ENCODE measurements around the gene PLLP.
"Not testable (repeated sequence)": the region's sequence is repeated elsewhere in the genome, so short reads cannot be mapped to it uniquely, and the experiment has no call there.

PLLP gene

GRCh38 chr16:57301126-57301817, 16.8 kb upstream of the PLLP start:
- no peak for DNase-seq

GRCh38 chr16:57300387-57301125, 16.1 kb upstream of the PLLP start:
- peak; percentile 98 to 100 (median 99) for DNase-seq

GRCh38 chr16:57299719-57300386, 15.4 kb upstream of the PLLP start:
- DNase-seq, result peak; percentile 62 to 73 (median 70)

- DNase-seq, result no peak
These were observed 14.7 kb upstream of the PLLP start for GRCh38 chr16:57299009-57299718.

GRCh38 chr16:57297856-57298255, 13.4 kb upstream of the PLLP start:
- peak in 2 of 4 experiments; percentile 8 to 30 for DNase-seq

GRCh38 chr16:57289391-57290257, 5.2 kb upstream of the PLLP start:
- no peak for DNase-seq

GRCh38 chr16:57285379-57285778, 907 bp upstream of the PLLP start:
- DNase-seq, result no peak

GRCh38 chr16:57284952-57285363, 486 bp upstream of the PLLP start:
- no peak for DNase-seq

GRCh38 chr16:57283959-57284208, 588 bp downstream of the PLLP start:
- DNase-seq, result no peak

- no peak for DNase-seq
These were observed 1.1 kb downstream of the PLLP start for GRCh38 chr16:57283214-57283958.

- no peak for DNase-seq
These were observed 1.8 kb downstream of the PLLP start for GRCh38 chr16:57282510-57283213.

GRCh38 chr16:57281791-57282190, 2.7 kb downstream of the PLLP start:
- no peak for DNase-seq

- no peak for DNase-seq
These were observed 4.5 kb downstream of the PLLP start for GRCh38 chr16:57279780-57280638.

- no peak for DNase-seq
These were observed 6.0 kb downstream of the PLLP start for GRCh38 chr16:57278494-57278893.

GRCh38 chr16:57277586-57277985, 6.9 kb downstream of the PLLP start:
- DNase-seq, result peak in 2 of 4 experiments; percentile 12 to 31

- DNase-seq, result no peak
These were observed 7.9 kb downstream of the PLLP start for GRCh38 chr16:57276596-57276995.

GRCh38 chr16:57275946-57276345, 8.5 kb downstream of the PLLP start:
- DNase-seq, result not testable (repeated sequence)

GRCh38 chr16:57273826-57274225, 10.6 kb downstream of the PLLP start:
- DNase-seq, result no peak

- DNase-seq, result no peak
These were observed 11.1 kb downstream of the PLLP start for GRCh38 chr16:57273359-57273758.

GRCh38 chr16:57271867-57272495, 12.5 kb downstream of the PLLP start:
- no peak for DNase-seq
